ENCODE results near the gene GLA.

The GLA gene

GRCh38 chrX:101395789-101396188 is 11.9 kb downstream of the GLA start:
- Mint-ChIP-seq H3K4me1 (peaks cover 23% of the 10 kb centered on the region), H3K27ac (no peak overlapping the region), H3K9me3 (peaks cover 48% of the 10 kb centered on the region), H3K27me3 (ENCODE audit: low read depth, poor library complexity) (no peaks in the 10 kb centered on the region), H3K36me3 (ENCODE audit: low read depth) (peaks cover 38% of the 10 kb centered on the region), H3K4me3 (no peak overlapping the region)
- TF ChIP-seq CTCF (IDR thresholded peaks at IDR 0.05), result no peak
- DNase-seq, result no peak

GRCh38 chrX:101394372-101394771 is 13.4 kb downstream of the GLA start:
- no peak for DNase-seq
- Mint-ChIP-seq H3K27me3 (ENCODE audit: low read depth, poor library complexity) (no peaks in the 10 kb centered on the region), H3K9me3 (peaks cover 36% of the 10 kb centered on the region), H3K4me1 (peaks cover 23% of the 10 kb centered on the region), H3K4me3 (no peak overlapping the region), H3K27ac (peak overlapping the region; percentile 57), H3K36me3 (ENCODE audit: low read depth) (peaks cover 26% of the 10 kb centered on the region)
- no peak for TF ChIP-seq CTCF (IDR thresholded peaks at IDR 0.05)

- Mint-ChIP-seq H3K4me1 (peaks cover 23% of the 10 kb centered on the region), H3K27ac (peak overlapping the region; percentile 90), H3K4me3 (no peak overlapping the region), H3K27me3 (ENCODE audit: low read depth, poor library complexity) (no peaks in the 10 kb centered on the region), H3K36me3 (ENCODE audit: low read depth) (peaks cover 22% of the 10 kb centered on the region), H3K9me3 (peaks cover 32% of the 10 kb centered on the region)
- TF ChIP-seq CTCF (IDR thresholded peaks at IDR 0.05), result no peak
- DNase-seq, result no peak
Measured at GRCh38 chrX:101393530-101394305, 14.0 kb downstream of the GLA start.

GRCh38 chrX:101391831-101392230 is 15.9 kb downstream of the GLA start:
- H3K4me1 Mint-ChIP-seq, result peaks cover 23% of the 10 kb centered on the region
- peaks cover 22% of the 10 kb centered on the region for H3K36me3 Mint-ChIP-seq (ENCODE audit: low read depth)
- no peaks in the 10 kb centered on the region for H3K27me3 Mint-ChIP-seq (ENCODE audit: low read depth, poor library complexity)
- peak overlapping the region; percentile 99 for H3K27ac Mint-ChIP-seq
- peak overlapping the region; percentile 97 for H3K4me3 Mint-ChIP-seq
- TF ChIP-seq CTCF (IDR thresholded peaks at IDR 0.05), result no peak
- DNase-seq, result no peak
- peaks cover 38% of the 10 kb centered on the region for H3K9me3 Mint-ChIP-seq

GRCh38 chrX:101390664-101391525 is 16.8 kb downstream of the GLA start, which contains the start of gene RPL36A:
Gene RPL36A (plus strand): TSS chrX:101391011. CDS start chrX:101391044, 33 bp downstream.
- Mint-ChIP-seq H3K36me3 (ENCODE audit: low read depth) (peaks cover 22% of the 10 kb centered on the region), H3K27me3 (ENCODE audit: low read depth, poor library complexity) (peaks cover 3% of the 10 kb centered on the region), H3K4me3 (peak within 1 kb of the TSS; percentile 97), H3K9me3 (peaks cover 46% of the 10 kb centered on the region), H3K27ac (peak within 1 kb of the TSS; percentile 99), H3K4me1 (peaks cover 23% of the 10 kb centered on the region)
- DNase-seq, result peak; percentile 78
- TF ChIP-seq CTCF (IDR thresholded peaks at IDR 0.05), result peak; percentile 49

Measured in nephron progenitor cell (in vitro differentiated cells).